B cell (primary cell): Measurements from ENCODE around the gene MAST2.

ENCODE experiments used
- CTCF ChIP-seq: fragments of 200-600 bp; IDR thresholded peaks from one replicate; pipeline ENCODE4 v1.8.0; 2022; ENCODE audit warnings: antibody characterized with exemption, mild to moderate bottlenecking
- EZH2 ChIP-seq: IDR thresholded peaks from 2 replicates; pipeline ENCODE4 v1.6.1; 2012; ENCODE audit warnings: borderline replicate concordance, low read depth, mild to moderate bottlenecking, moderate library complexity, low read length; ENCODE audit not compliant: insufficient read depth, poor library complexity, severe bottlenecking

GRCh38 chr1:45945426-45945825, 142.0 kb downstream of the MAST2 start:
- TF ChIP-seq CTCF (no peak), EZH2 (no peak)
